ENCODE results near the gene RGS21.
"Not testable (repeated sequence)": the region's sequence is repeated elsewhere in the genome, so short reads cannot be mapped to it uniquely, and the experiment has no call there.

RGS21 gene, protein sequence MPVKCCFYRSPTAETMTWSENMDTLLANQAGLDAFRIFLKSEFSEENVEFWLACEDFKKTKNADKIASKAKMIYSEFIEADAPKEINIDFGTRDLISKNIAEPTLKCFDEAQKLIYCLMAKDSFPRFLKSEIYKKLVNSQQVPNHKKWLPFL

DNA sequence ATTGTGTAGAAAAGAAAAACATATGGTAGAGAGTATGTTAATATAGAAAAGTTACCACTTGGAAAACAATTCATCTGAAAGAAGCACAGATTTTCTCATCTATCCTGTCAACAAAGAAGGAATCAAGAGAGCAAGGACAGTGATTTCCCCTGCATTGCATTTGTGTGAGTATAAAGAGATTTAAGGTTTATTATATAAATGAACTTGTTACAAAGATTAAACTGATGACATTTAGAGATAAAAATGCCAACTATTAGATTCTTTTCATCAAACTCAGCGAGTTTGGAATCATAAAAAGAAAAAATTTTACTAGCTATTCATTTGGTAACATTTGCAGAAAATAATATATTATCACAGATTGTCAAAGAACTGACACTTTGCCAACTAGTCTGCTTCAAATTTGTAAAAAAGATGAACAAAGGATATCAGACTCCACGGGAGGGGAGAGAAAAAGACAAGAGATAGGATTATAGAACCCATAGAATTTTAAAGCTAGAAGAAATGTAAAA is at the start of gene RGS21:
Gene RGS21 (plus strand): TSS at position 51 of the 509 bp plus-strand sequence. CDS start 26,045 bp downstream, outside the sequence.
- DNase-seq, result no peak

DNA sequence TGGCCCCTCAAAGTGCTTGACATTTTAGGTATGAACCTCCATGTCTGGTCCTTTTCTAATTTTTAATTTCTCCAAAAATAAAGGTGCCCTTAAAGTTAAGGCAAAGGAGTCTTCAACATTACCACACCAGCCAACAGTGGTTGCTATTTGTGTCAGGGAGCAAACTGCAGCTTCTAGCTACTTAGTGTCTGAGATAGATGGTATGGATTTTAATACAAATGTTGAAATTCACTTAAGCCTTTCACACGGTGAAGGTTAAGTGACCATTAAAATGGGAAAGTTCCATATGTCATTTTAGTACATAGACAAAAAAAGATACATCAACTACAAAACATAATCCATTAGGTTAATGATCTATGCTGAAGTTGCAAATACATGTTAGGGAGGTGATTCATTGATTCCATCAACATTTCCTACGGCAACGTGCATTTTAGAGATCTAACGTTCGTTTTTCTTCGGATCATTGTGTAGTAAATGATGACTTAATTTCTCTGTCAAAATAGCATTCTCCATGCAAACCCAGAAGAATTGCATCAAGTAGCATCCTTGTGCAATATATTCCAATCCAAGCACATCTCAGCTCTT is 48.2 kb upstream of the RGS21 start:
- DNase-seq, result no peak

DNA sequence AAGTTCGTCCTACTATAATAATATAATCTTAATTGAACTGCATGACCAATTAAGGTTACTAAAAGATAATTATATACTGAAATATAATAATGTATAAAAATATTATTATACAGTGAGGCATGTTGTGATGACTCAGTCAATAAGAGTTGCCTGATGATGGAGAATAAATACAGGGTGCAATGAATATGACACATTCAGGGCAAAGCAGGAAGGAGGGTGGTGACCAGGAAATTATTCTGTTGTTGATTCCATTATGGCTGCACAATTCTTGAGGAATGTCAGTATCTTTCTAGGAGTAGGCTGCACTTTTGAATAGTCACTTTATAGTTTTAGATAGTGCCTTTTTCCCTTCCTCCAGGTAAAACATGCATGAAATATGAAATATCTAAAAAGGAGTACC is 46.4 kb upstream of the RGS21 start:
- no peak for DNase-seq

DNA sequence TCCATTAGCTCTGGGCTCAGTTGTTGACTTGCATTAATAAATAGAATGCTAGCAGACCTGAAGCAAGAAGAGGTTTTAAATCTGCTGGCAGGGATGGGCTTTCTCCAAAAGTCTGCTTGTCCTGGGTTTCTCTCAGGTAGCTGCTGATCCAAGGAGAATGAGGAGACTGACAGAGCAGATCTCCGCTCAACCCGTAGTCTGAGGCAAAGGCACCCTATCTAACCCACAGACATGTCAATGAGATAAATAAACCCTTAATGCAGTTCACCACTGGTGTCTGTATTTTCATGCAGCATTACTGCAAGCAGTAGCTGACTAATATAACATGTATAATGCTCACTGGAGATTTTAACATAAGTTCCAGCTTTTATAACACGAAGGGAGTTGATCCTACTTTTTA is 44.1 kb upstream of the RGS21 start:
- no peak for DNase-seq

DNA sequence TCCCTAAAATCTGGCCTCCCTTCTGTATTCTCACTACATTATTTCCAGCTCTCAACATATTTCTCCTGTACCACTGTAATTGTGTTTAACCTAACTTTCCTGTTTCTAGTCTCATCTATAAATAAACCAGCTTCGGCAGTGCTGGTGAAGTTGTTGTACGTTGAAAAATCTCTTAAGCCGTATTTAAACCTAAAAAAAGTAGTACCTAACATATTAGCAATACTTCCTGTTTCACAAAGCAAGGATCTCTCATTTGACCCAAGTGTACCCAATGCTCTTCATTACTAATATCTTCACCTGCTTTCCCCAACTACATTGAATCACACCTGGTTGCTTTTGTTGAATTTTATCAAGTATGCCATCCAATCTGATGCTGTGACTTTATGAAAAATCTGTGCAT is 42.2 kb upstream of the RGS21 start:
- no peak for DNase-seq

DNA sequence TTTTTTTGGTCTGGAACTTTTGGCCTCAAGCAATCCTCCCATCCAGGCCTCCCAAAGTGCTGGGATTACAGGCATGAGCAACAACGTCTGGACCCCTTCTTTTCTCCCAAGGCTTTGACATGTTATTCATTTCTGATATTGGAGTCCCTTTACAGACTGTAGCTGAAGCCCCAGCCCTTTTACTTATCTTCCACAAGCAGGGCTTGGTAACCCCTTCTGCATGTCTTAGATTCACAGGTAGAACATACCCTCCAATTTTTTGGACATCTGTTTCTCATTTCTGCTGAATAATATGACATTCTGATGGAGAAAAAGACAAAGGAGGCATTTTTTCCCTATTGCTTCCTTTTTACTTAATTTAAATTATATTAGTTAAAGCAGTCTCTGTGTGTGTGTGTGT is 39.2 kb upstream of the RGS21 start:
- no peak for DNase-seq

DNA sequence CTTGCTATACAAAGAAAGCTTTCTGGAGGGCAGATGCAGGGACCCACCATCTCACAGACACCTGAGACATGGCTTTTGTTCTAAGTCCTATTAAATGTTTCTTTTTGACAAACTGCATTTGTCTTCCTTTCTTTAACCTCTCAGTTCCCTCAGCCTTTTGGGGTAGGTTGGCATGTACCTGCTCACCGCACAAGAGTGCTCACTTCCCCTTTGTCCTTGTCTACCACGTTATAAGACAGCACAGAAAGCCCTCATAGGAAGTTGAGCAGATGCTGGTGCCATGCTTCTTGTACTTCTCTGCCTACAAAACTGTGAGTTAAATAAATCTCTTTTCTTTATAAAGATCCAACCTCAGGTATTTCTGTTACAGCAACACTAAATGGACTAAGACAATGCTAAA is 31.9 kb upstream of the RGS21 start:
- DNase-seq, result no peak

DNA sequence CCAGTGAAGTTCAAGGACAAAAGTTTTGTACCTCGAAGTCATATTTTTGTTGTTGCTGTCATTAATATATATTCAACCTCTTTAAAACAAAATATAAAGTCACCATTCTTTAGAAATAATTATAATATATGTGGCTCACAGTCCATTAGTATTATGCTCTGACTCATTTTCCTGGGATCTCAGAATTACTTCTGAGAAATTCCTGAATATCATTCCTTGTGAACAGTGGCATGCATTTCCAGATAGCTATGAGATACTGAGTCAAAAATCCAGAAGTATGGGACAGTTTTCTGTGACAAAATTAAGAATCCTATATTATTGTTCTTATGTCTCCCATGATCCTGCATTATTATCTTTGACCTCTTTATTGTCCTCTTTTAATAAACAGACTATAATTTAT is 13.8 kb upstream of the RGS21 start:
- no peak for DNase-seq

DNA sequence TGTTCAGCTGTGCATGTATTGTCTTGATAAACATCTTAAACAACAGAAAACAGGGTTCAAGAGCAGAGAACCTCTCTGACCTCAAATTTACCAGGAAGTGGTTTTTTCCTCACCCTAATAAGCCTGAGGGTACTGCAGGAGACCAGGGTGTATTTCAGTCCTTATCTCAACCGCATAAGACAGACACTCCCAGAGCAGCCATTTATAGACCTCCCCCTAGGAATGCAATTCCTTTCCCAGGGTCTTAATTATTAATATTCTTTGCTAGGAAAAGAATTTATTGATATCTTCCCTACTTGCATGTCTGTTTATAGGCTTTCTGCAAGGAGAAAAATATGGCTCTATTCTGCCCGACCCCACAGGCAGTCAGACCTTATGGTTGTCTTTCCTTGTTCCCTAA is 8.5 kb upstream of the RGS21 start:
- not testable (repeated sequence) for DNase-seq

DNA sequence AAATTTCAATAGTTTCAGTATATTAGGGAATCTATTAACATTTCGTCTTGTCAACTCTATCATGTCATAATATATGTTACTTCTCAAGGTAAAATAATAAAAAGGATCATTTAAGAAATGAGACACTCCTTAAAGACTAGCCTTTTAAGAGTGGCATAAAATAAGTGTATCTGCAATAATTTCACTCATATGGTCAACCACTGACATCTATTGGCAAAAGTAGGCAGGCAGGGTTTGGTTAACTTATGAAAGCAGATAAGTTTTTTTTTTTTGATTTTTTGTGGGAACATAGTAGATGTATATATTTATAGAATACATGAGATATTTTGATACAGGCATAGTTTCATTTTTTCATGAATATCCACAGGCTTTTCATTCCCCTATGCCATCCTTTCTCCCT is 5.5 kb upstream of the RGS21 start:
- DNase-seq, result no peak

DNA sequence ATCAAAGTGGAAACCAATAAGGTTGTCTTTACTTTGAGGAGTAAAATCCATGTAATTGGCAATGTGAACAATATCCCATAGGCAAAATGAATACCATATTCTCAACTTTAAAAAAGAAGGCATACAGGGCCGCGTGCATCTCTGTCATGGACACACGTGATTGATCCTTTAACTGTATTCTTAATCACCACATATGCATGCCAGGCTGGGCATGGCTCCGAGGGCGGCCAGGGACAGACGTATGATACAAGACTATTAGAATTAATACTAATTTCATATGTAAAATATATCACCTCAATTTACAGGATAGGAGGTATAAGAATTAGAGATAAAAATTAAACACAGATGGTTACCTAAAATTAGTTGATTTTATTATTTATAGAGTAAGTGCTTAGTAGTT is 11.2 kb downstream of the RGS21 start:
- DNase-seq, result no peak

DNA sequence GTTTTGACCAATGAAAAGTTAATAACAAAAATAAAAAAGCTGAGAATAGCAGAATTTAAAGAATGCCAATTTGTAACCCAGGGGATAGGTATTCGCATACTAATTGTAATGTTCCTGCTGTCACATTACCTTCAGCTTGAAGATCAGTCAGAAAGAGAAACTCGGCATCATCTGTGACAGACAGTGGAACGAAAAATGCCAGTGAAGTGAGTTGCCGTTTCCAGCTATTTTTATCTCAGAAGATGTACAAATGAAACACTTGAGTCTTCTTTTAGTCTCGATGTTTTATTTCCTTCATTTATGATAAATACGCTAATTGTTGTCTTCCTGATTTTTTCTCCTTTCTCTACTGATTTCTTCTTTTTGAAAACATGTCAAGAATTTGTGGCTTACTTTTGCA is 26.1 kb downstream of the RGS21 start:
- no peak for DNase-seq

DNA sequence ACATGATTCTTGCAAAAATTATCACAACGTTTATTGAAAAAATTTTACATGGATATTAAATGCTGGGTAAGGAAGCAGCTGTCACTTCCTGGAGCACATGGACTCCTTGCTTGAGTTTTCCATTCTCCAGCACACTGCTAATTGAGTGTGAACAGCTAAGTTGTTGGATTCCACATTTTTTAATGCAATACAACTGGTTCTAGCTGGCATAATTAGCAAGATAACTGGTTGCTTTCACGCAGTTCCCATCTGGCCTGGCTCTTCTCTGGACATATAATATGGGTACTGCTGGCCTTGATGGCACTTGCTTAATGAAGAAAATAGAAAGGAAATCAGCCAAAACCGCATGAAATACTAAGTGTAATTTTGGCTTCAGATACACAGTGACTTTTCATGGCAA is 26.6 kb downstream of the RGS21 start:
- no peak for DNase-seq

DNA sequence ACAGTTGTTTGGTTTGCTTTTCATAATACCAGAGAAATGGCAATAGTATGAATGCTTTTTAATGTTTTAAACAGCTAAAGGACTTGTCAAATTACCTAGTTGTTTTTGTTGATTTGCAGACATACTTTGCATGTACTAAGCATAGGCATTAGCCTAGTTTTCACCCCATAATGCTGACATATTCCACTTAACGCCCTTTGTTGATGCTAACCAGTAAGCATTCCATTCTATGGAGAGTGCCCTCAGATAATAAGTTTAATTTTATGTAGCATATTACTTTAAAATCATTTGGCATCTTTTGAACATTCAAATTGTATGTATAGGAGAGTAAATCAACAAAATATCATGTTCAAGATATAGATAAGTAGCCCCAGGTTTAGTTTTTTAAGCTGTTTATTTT is 32.5 kb downstream of the RGS21 start:
- DNase-seq, result no peak

DNA sequence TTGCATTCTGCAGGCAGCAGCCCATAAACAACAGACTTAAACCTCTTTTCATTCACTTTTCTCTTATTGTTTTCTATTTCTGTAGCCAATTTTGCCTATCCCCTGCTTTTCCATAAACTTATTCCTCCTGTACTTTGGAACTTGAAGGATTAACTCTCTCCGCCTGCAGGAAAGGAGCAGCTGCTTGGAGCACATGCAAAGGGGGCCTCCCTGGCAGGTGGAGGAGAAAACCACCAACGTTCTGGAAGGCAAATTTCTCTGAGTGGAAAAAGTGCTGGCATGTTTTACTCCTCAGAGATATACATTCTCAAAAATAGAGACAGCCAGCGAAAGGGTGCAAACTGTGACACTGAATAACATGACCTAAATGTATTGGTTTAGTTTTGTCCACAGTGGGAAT is 33.6 kb downstream of the RGS21 start:
- no peak for DNase-seq

DNA sequence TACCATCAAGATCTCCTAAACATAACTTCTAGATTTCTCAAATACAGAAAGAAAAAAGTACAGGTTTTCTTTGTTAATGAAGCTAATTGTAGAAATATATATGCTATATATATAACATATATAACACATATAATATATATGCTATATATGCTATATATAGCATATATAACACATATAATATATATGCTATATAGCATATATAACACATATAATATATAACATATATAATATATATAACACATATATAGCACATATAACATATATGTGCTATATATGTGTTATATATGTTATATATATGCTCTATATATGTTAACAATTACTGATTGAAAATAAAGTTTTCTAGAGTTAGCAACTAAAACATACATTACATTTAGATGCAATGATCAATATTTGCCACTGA is 34.8 kb downstream of the RGS21 start:
- DNase-seq, result no peak

DNA sequence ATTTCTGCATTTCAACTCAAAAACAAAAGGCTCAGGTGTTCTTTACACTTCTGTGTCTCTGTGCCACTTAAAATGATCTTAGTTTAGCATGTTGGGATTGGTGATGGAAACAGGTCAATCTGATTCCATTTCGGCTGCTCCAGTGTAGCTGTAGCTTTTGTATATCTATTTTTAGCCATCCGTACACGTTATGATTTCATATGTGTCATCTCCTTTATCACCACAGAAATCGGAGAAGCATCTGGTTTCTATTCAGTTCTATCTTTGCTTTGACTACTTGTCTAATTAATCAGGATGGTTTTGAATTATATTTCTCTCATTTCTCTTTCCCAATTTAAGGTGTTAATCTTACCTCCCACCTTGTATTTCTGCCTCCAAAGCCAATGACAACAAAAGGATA is 41.1 kb downstream of the RGS21 start:
- DNase-seq, result no peak

DNA sequence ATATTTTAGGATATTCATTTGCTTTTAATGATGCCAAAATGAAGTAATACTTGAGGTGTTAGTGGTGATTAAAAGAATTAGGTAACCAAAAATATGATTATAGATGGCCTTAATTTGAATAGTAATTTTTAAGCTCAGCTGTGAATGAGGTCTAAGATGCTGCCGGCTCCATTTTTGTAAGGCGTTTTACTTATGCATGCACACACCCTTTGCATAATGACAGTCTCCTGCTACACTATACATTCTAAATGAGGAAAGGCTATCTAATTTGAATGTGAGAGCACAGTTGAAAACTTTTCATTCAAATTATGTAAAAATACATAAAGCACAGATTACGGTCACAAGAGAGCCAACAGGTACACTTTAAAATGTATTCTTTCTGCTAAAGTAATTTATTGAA is 41.6 kb downstream of the RGS21 start:
- DNase-seq, result no peak

DNA sequence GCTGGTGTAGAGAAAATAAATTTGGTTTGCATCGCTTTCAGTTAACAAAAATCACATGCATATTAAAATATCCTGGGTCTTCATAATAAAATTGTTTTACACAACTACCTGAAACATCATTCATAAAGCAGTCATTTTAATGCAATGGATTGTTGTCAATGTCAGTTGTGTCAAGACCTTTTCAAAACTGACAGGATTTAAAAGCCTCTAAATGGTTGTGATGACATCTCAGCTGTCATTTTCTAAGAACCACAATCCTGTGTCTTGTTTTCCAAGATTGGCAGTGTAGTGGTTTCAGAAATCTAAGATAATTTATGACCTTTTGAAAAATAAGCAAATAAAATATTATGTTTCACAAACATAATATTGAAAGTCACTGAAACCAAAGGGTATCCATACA is 42.0 kb downstream of the RGS21 start:
- no peak for DNase-seq

DNA sequence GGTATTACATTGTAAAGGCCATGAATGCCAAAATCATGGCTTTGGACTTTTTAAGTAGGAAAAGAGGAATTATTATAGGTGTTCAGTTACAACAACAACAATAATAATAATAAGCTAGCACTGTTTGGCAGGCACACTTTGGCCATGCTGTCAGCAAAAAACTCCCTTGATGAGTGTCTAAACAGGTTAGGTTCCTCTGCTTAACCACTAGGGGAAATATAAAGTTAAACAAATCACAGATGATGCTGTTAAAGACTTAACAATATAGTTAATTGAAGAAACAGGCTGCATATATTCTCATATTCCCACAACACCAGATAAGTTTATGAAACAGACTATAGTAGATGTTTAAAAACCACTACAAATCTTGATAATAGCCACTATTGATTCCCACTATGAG is 46.4 kb downstream of the RGS21 start:
- DNase-seq, result no peak

DNA sequence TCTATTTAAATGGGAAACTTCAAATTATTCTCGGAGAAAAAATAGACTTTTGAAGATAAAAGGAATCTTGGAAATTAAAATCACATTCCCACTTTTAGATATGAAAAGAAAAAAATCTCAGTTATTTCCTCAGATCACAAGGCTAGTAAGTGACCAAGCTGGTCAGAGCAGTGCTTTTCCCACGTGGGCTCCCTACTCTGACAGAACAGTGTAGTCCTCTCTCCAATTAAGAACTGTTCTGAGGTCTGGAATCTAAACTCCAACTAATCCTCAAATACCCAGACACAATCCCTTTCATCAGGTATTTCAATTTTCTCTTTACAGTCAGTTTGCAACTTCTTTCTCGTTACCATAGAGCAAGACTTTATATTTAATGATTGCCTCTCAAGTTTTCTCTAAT is 50.6 kb downstream of the RGS21 start:
- DNase-seq, result no peak

DNA sequence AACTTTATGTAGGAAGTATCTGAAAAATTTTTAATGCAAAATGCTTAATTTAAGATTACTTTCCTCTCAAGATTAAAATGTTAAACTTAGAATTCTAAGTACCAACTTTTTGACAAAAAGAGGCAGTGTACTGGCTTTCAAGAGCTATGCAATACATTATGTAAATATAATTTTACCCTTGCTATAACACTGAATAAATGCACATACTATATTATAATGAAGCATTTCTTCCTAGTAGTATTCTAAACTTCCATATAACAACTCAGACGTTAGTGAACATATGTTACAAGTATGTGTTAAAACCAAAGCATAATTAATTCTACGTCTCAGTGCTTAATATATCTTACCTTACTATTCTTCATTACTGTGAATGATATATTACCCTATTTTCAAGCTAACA is 58.5 kb downstream of the RGS21 start:
- DNase-seq, result no peak

DNA sequence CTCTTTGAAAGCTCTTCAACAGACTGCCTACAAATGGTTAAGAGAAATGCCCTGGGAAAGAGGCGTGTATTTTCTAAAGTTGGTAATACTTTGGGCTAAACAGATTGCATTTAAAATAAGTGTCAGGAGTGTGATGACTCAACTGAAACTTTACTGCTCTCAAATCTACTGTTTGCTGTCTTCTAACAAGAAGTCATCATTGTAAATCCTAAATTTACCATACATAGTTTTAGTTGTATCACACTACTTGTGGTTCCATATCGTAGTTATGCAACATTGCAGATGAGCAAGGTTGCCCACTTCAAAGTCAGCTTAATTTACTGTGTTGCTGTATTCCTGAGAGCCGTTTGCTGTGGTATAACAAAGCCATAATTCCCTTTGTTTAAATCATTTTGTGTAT is 59.6 kb downstream of the RGS21 start:
- DNase-seq, result no peak

DNA sequence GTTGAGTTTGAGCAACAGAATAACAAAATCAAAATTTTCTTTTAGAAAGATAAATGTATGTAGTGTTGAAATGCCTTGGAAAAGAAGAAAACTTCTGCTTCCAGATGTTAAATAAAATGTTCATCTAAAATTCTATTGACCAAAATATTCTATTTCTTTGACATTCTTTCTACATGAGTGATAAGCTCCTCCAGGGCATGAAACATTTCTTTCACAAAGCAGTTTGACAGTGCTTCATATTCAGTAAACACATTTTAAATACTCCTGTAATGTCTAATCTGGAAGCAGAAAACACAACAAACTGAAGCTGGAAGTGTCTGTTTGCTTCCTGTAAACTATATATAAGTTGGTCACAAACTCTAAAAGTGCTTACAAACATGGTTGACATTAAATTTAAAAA is 61.5 kb downstream of the RGS21 start:
- DNase-seq, result no peak

DNA sequence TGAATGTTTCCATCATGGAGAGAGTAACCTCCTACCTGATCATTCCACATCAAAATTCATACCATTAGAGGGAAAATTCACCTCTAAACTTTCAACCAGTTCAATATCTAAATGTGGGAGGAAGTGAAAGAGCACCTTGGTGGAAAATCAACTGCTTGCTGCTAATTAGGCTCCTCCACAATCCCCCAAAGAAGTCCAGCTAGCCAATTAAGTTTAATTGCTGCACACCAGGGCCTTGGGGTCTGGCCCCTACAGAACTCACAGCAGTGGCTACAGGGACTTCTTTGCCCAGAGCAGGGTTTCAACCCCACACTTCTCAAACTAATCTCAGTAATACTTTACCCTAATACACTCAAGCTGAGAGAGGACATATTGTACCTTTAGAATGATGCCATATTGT is 62.1 kb downstream of the RGS21 start:
- DNase-seq, result no peak

Measured in activated naive CD4-positive, alpha-beta T cell (primary cell).